PC-3 (cell line): ENCODE data around the gene NLRP6. TPM values are rescaled to one million over a fixed set of nuclear protein-coding genes. Genes with fewer than 3 reads are reported as not detected.
"Not testable (repeated sequence)": the region's sequence is repeated elsewhere in the genome, so short reads cannot be mapped to it uniquely, and the experiment has no call there.

Experiments
- ATAC-seq: fragments of 200-7000 bp; cut with Tn5 transposase; 2 replicates; pipeline ENCODE4 v1.9.1; 2020; ENCODE audit warnings: mild to moderate bottlenecking, moderate library complexity
- BruUV-seq: library from RNA; stranded (reverse); fragments of 400-500 nt; replicated peaks from 2 replicates; lab custom pipeline; 2021; lab: Mats Ljungman, UMichigan
- CTCF ChIA-PET: fragments of 300-600 bp; sonication (Branson Sonifier 250); formaldehyde crosslinking; loops from one replicate; lab custom pipeline; 2022; ENCODE audit warnings: antibody characterized with exemption; lab: Charles Lee
- POLR2A ChIA-PET: fragments of 300-600 bp; sonication (Branson Sonifier 250); formaldehyde crosslinking; loops from one replicate; lab custom pipeline; 2022; ENCODE audit warnings: antibody characterized with exemption; ENCODE audit not compliant: unreplicated experiment; lab: Charles Lee
- DNase-seq: peaks from one replicate; pipeline ENCODE4 v3.0.0-alpha.2; 2015
- H2AFZ ChIP-seq: fragments of 300-600 bp; sonication (generic); 2 replicates; pipeline ENCODE4 v1.6.0; 2016; ENCODE audit warnings: antibody characterized with exemption, low read length
- H3F3A ChIP-seq: fragments of 300-600 bp; sonication (generic); one replicate; pipeline ENCODE4 v1.6.0; 2017; ENCODE audit warnings: antibody characterized with exemption, low read length, control low read depth, mild to moderate bottlenecking; ENCODE audit not compliant: unreplicated experiment
- H3K27ac ChIP-seq: fragments of 300-600 bp; sonication (generic); 2 replicates; pipeline ENCODE4 v1.5.1; 2016; ENCODE audit warnings: mild to moderate bottlenecking, low read length
- H3K27me3 ChIP-seq: fragments of 300-600 bp; sonication (generic); 2 replicates; pipeline ENCODE4 v1.6.1; 2016; ENCODE audit warnings: low read length, mixed read lengths
- H3K36me3 ChIP-seq: fragments of 300-600 bp; sonication (generic); 2 replicates; pipeline ENCODE4 v1.6.1; 2016; ENCODE audit warnings: low read depth, mixed run types, low read length, mixed read lengths
- H3K4me1 ChIP-seq: fragments of 300-600 bp; sonication (generic); 2 replicates; pipeline ENCODE4 v1.5.1; 2016; ENCODE audit warnings: low read length; ENCODE audit not compliant: insufficient read depth
- H3K4me2 ChIP-seq: fragments of 300-600 bp; sonication (generic); 2 replicates; pipeline ENCODE4 v1.6.0; 2016; ENCODE audit warnings: low read length
- H3K4me3 ChIP-seq: fragments of 300-600 bp; sonication (generic); 2 replicates; pipeline ENCODE4 v1.5.1; 2016; ENCODE audit warnings: mild to moderate bottlenecking, low read length, mixed read lengths
- H3K79me2 ChIP-seq: fragments of 300-600 bp; sonication (generic); 2 replicates; pipeline ENCODE4 v1.6.1; 2017; ENCODE audit warnings: low read length, mixed read lengths
- H3K9ac ChIP-seq: fragments of 300-600 bp; sonication (generic); 2 replicates; pipeline ENCODE4 v1.6.0; 2016; ENCODE audit warnings: mild to moderate bottlenecking, low read length
- H3K9me2 ChIP-seq: fragments of 300-600 bp; sonication (generic); replicated peaks from 2 replicates; pipeline ENCODE4 v1.6.1; 2016; ENCODE audit warnings: mixed run types, low read length, mixed read lengths
- H3K9me3 ChIP-seq: fragments of 300-600 bp; sonication (generic); 2 replicates; pipeline ENCODE4 v1.6.1; 2016; ENCODE audit warnings: low read length, mixed read lengths
- H4K20me1 ChIP-seq: fragments of 300-600 bp; sonication (generic); 2 replicates; pipeline ENCODE4 v1.6.1; 2016; ENCODE audit warnings: low read length, mixed read lengths
- EZH2 ChIP-seq: fragments of 300-600 bp; sonication (generic); IDR thresholded peaks from one replicate; pipeline ENCODE4 v1.6.1; 2017; ENCODE audit warnings: antibody characterized with exemption, mild to moderate bottlenecking, low read length; ENCODE audit not compliant: unreplicated experiment
- EZH2phosphoT487 ChIP-seq: fragments of 300-600 bp; sonication (generic); IDR thresholded peaks from 2 replicates; pipeline ENCODE4 v1.6.1; 2018; ENCODE audit warnings: mild to moderate bottlenecking, antibody characterized with exemption, low read length, borderline replicate concordance
- intact Hi-C: fragments of 100-400 bp; cut with micrococcal nuclease; formaldehyde crosslinking; loops from 2 replicates; pipeline ENCODE4 v1.9.0; 2023
- total RNA-seq: library from RNA; depleted of rRNA; stranded (reverse); fragments of >200 nt; gene quantifications from 2 replicates; pipeline ENCODE4 v1.2.3, GENCODE V29; 2014
- TF ChIP-seq, protein P1 (sequence below): fragments of 300-600 bp; sonication (generic); conservative IDR thresholded peaks from 2 replicates; pipeline ENCODE4 v1.5.1; 2017; ENCODE audit warnings: antibody characterized with exemption, low read depth, mild to moderate bottlenecking, low read length

The NLRP6 gene
- total RNA-seq, 1 experiment from 2014 or later: not detected

DNA sequence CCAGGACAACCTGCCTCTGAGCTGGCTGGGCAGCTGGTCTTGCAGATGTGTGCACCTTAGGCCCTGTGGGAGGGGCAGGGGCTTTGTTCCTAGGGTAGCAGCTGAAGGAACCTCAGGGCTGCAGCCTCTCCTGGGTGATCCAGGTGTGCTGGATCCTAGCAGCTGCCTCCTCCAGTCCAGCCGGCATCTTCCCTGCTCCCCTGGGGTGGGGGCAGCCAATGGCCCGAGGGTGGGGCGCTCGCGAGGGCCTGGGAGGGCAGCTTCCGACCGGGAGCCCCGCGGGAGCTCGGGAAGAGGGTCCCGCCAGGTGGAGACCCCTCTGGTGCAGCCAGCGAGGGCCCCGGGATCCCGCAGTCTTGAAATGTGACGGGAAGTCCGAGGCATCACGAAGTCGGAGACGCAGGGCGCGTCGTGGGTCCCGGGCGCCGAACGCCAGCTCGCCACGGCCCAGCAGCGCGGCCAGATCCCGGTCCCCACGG lies 37.3 kb downstream of the NLRP6 start:
- Histone ChIP-seq H3K27me3 (no peaks in the 10 kb centered on the region), H3K9ac (no peak overlapping the region), H3K27ac (no peak overlapping the region), H3K36me3 (no peaks in the 10 kb centered on the region), H3K4me1 (no peaks in the 10 kb centered on the region; the same call in 1 of the 2 replicates), H3K4me2 (no peak overlapping the region), H3K9me2 (no peaks in the 10 kb centered on the region), H3K4me3 (no peak overlapping the region), H2AFZ (no peak overlapping the region), H3F3A (no peaks in the 10 kb centered on the region), H4K20me1 (no peaks in the 10 kb centered on the region), H3K9me3 (no peaks in the 10 kb centered on the region), H3K79me2 (peaks cover 10% of the 10 kb centered on the region)
- DNase-seq (no peak), ATAC-seq (no peak)
- intact Hi-C loops: no loop called here
- CTCF ChIA-PET: interaction anchor here (0.5 kb wide), 1 partner anchor 57 kb away, joined by 3 read pairs; no protein-coding TSS in a partner anchor
- TF ChIP-seq EZH2phosphoT487: no peak
- no peak for TF ChIP-seq EZH2
- TF ChIP-seq, protein P1, sequence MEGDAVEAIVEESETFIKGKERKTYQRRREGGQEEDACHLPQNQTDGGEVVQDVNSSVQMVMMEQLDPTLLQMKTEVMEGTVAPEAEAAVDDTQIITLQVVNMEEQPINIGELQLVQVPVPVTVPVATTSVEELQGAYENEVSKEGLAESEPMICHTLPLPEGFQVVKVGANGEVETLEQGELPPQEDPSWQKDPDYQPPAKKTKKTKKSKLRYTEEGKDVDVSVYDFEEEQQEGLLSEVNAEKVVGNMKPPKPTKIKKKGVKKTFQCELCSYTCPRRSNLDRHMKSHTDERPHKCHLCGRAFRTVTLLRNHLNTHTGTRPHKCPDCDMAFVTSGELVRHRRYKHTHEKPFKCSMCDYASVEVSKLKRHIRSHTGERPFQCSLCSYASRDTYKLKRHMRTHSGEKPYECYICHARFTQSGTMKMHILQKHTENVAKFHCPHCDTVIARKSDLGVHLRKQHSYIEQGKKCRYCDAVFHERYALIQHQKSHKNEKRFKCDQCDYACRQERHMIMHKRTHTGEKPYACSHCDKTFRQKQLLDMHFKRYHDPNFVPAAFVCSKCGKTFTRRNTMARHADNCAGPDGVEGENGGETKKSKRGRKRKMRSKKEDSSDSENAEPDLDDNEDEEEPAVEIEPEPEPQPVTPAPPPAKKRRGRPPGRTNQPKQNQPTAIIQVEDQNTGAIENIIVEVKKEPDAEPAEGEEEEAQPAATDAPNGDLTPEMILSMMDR: no peak
- POLR2A ChIA-PET: interaction anchor here (0.6 kb wide), 1 partner anchor 49 kb away, joined by 4 read pairs; no protein-coding TSS in a partner anchor
- BruUV-seq: no TSS peak

DNA sequence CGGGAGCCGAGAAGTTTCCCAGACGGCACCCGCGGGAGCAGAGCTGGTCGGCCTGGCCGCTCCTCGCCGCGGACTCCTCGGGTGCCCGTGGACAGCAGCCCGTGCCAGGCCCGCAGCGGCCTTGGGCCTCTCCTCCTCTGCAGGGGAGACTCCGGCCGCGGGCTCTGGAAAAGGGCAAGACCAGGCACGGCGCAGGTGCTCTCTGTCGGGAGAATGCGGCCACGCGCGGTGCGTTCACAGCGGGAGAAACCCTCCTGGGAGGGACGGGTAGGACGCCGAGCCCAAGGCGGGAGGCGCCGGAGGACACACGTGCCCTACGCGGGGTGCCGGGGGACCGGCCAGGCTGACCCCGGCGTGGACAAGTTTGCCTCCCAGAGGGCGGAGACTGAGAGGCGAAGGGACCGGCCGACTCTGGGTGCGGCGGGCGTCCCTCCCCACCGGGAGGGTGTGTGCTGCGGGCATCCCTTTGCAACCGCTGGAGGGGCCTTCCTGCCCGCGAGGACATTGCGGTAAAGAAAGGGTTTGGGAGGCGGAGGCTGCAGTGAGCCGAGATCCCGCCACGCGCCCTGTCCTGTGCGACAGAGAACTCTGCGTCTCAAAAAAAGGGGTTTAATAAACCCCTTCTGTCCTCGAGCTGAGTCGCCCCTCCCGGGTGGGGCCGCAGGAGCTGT lies 38.0 kb downstream of the NLRP6 start:
- Histone ChIP-seq H3K4me2 (no peak overlapping the region), H4K20me1 (no peaks in the 10 kb centered on the region), H3K4me3 (no peak overlapping the region), H3K27ac (no peak overlapping the region), H2AFZ (no peak overlapping the region), H3K9ac (no peak overlapping the region), H3K27me3 (no peaks in the 10 kb centered on the region), H3F3A (no peaks in the 10 kb centered on the region), H3K9me3 (no peaks in the 10 kb centered on the region), H3K9me2 (no peaks in the 10 kb centered on the region), H3K4me1 (no peaks in the 10 kb centered on the region; the same call in 1 of the 2 replicates), H3K79me2 (peaks cover 10% of the 10 kb centered on the region), H3K36me3 (no peaks in the 10 kb centered on the region)
- BruUV-seq: no TSS peak
- intact Hi-C loops: no loop called here
- ChIA-PET POLR2A (no interaction called here), CTCF (no interaction called here)
- TF ChIP-seq, protein P1: no peak
- TF ChIP-seq EZH2: no peak
- TF ChIP-seq EZH2phosphoT487: no peak
- ATAC-seq (no peak), DNase-seq (no peak)

DNA sequence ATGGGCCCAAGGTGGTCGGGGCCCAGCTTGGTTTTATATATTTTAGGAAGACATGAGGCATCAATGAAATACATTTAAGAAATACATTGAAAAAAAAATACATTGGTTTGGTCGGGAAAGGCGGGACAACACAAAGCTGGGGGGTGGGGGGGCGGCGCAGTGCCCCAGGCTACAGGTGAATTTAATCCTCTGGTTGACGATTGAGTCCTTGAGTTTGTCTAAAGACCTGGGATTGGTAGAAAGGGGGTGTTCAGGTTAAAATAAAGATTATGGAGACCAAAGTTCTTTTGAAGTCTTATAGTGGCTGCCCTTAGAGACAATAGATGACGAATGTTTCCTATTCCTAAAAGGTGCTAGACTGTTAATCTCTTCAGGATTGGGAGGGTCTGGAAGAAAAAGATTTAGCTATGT lies 38.7 kb downstream of the NLRP6 start:
- H3K9me3 ChIP-seq: no peaks in the 10 kb centered on the region
- no peak overlapping the region for H3K4me3 ChIP-seq
- no peak overlapping the region for H3K4me2 ChIP-seq
- no TSS peak for BruUV-seq
- H2AFZ ChIP-seq: no peak overlapping the region
- POLR2A ChIA-PET: no interaction called here
- ATAC-seq (no peak), DNase-seq (no peak)
- intact Hi-C loops: no loop called here
- TF ChIP-seq, protein P1: no peak
- TF ChIP-seq EZH2phosphoT487: no peak
- TF ChIP-seq EZH2: no peak
- no peak overlapping the region for H3K27ac ChIP-seq
- no peaks in the 10 kb centered on the region for H3K9me2 ChIP-seq
- no peaks in the 10 kb centered on the region; the same call in 1 of the 2 replicates for H3K4me1 ChIP-seq
- no peaks in the 10 kb centered on the region for H3F3A ChIP-seq
- H3K36me3 ChIP-seq: no peaks in the 10 kb centered on the region
- no peaks in the 10 kb centered on the region for H4K20me1 ChIP-seq
- no peaks in the 10 kb centered on the region for H3K27me3 ChIP-seq
- H3K79me2 ChIP-seq: peaks cover 10% of the 10 kb centered on the region
- CTCF ChIA-PET: interaction anchor here (1.0 kb wide), 1 partner anchor 9 kb away, joined by 4 read pairs; the partner anchor contains the start of gene IFITM2
- no peak overlapping the region for H3K9ac ChIP-seq

DNA sequence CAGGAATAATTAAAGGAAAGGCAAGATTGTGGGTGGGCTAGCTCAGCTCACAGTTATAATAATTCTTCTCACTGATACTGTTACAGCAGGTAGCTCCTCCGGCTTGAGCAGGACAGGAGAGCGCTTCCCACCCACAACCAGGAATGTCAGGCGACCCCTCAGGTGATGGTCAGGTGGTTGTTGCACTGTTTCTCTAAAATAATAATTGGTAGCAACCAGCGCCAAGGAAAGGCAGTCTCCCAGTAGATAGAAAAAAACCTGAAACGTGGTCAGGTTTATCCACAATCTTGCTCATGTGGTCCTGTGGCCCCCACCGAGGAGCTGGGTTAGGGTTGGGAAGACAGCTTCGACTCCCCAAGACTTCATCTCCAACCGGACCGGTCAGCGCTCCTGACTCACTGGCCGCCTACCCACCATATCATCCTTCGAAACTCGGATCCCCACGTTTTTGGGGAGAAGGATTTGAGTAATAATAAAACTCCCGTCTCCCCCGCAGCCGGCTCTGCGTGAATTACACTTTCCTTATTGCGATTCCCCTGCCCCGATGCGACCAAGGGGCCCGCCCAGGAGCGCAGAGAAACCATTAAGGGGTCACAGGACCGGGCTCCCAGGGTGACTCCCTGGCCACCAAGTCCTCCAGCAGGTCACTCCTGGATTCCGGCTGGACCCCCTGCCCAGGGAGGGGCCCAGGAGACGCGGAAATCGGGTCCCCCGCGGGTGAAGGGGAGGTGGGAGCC lies 39.6 kb downstream of the NLRP6 start:
- BruUV-seq, H3K27ac ChIP-seq, DNase-seq, intact Hi-C loops, POLR2A ChIA-PET, H3K9me2 ChIP-seq, H3K9me3 ChIP-seq, H3F3A ChIP-seq, H4K20me1 ChIP-seq, H3K4me1 ChIP-seq, H3K4me3 ChIP-seq, ATAC-seq, H3K4me2 ChIP-seq, H3K27me3 ChIP-seq, H2AFZ ChIP-seq, H3K9ac ChIP-seq, H3K36me3 ChIP-seq: not testable (repeated sequence)
- peaks cover 10% of the 10 kb centered on the region for H3K79me2 ChIP-seq
- CTCF ChIA-PET: interaction anchor here (1.0 kb wide), 1 partner anchor 10 kb away, joined by 4 read pairs; the partner anchor contains the start of gene IFITM2
